ENCODE data around the gene CCL28.
"Not testable (repeated sequence)": the region's sequence is repeated elsewhere in the genome, so short reads cannot be mapped to it uniquely, and the experiment has no call there.

CCL28 gene

DNA sequence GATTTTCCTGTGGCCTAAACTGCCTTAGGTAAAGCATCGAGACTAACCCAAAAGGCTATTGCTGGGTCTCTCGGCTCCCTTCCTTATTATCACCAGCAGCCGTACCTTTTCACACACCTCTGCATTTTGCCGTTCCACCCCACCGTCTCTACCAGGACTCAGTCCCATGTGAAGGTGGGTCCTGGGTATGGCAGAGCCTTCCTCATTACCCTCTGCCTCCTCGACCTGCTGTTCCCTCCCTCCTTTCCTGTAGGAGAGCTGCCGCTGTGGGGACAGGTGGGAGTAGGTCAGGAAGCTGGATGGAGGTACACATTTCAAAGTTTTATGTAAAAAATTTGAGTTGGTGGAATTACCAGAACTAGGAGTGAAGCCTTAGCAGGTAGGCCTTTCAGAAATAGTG, 1.8 kb downstream of the CCL28 start:
- DNase-seq (ENCODE audit: low read depth in 2 of 3, low spot score in 1 of 3): no peak

DNA sequence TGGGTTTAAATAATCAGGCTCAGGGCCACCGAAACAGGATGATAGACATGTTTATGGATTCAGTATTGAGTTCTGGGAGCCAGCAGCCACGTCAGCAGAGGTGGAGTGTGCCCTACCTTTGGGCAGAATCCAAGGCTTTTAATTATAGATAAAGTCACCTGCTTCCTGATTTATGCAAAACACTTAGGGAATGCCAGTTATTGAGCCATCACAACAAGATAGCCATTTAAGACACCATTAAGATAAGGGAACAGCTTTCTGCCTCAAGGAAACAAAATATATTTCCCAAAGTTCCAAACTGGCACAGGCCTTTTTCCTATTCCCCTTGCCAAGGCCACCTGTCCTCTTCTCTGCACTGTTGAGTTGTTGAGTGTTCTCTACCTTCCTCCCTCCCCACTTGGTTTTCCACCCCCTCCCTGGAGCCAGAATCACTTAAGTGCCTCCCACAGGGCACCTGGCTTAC, 2.4 kb downstream of the CCL28 start:
- no peak for DNase-seq (ENCODE audit: low read depth in 2 of 3, low spot score in 1 of 3)

DNA sequence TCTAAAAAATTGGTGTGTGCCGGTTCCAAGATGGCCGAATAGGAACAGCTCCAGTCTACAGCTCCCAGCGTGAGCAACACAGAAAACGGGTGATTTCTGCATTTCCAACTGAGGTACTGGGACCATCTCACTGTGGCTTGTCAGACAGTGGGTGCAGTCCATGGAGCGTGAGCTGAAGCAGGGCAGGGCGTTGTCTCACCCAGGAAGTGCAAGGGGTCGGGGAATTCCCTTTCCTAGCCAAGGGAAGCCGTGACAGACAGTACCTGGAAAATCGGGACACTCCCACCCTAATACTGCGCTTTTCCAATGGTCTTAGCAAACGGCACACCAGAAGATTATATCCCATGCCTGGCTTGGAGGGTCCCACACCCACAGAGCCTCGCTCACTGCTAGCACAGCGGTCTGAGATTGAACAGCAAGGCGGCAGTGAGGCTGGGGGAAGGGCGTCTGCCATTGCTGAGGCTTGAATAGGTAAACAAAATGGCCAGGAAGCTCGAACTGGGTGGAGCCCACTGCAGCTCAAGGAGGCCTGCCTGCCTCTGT, 9.6 kb downstream of the CCL28 start:
- DNase-seq (ENCODE audit: low read depth in 2 of 3, low spot score in 1 of 3): not testable (repeated sequence)

DNA sequence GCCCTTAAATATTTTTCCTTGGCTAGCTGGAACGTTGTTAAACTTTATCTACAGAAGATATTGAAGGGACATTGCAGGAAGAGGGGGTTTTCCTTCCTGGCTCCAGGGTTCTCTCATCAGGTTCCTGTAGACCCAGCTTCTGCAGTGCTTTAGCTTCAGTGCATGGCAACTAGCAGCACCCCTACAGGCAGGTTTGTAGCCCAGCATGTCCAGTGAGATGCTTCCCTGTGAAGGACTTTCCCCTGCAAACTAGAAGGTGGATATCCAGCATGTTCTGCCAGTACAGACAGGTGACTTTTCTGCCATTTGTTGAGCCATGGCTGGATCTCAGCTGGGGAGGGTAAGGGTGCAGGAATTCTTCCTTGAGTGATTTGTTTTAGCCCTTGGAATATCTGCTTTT, 10.4 kb downstream of the CCL28 start:
- DNase-seq (ENCODE audit: low read depth in 2 of 3, low spot score in 1 of 3): no peak

DNA sequence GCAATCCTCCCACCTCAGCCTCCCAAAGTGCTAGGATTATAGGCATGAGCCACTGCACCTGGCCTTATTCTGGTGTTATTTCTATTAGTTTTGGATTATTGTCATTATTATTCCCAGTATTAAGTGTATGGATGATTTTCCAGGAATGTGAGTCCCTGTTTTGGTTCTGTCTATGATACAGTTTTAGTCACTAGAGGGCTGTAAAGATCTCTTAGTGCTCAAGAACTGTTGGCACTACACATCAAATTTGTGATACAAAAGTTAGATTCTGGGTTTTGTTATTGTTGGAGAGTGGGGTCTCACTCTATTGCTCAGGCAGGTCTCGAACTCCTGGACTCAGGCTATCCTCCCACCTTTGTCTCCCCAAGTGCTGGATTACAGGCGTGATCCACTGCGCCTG, 12.1 kb downstream of the CCL28 start:
- DNase-seq (ENCODE audit: low read depth in 2 of 3, low spot score in 1 of 3): no peak

DNA sequence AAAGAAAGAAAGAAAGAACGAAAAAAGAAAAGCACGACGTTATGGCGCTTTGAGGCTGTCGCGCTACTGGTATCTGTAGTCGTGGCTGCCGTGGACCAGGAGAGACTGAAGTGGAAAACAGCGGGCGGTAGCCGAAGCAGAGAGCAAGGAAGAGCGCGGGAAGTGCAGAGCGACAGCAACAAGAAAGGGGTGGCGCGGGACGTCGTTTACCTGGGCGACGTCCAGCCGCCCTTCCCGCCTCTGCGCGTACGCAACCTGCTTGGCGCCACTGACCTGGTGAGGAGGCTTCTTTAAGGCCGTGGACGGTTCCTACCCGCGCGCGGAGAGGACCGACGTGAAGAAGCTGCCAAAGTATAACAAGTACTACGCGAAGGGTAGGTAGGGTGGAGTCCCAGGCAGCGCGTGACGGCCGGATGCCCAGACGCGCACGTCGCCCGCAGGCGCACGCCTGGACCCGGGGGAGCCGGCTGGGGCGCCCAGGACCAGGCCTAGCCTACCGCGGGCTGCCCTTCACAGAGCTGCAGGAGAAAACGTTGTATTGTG, 15.4 kb downstream of the CCL28 start:
- peak; percentile 37 to 55 (median 41) for DNase-seq (ENCODE audit: low read depth in 2 of 3, low spot score in 1 of 3)

DNA sequence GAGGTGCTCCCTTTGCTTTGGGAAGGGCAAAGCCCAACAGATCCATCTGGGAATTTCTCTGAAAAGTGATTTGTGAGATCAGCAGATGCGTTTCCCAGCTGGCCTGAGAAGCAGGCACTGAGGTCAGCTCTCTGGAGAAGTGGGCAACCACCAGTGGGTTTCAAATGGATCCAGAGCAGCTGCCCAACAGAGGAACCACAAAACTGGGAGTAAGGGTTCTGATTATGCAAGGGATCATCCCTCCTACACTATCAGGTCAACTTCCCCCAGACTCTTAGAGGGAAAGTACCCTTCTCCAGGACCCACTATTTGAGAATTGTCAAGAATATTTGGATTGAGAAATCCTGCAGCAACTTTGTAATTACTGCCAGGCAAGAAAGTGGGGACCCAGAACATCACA, 21.7 kb downstream of the CCL28 start:
- no peak for DNase-seq (ENCODE audit: low read depth in 2 of 3, low spot score in 1 of 3)

DNA sequence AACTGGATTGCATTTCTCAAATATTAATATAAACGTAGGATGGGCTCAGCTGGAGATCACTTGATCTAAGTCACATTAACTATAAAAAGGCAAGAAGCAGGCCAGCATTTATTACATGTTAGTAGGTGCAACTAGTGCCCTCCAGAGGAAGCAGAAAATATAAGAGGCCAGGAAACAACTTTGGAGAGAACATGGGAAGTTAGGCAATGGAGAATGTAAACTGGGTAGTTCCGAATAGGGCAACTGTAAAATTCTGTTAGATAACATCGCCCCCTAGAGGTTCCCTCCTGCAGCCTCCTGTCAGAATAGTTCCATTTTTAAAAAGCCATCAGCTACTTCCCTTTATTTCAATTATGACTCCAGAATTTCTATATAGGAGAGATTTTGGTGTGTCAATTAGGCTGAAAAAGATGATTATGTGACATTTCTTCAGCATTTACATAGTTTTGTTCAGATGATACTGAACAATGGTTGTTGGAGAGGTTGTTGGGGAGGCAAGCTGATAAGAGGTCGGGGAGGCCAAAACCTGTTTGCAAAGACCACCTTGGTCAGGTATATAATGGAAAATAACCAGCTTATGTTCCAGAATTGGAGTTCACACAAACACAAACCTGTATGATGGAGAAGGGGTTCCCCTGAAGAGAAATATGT, 22.4 kb downstream of the CCL28 start:
- peak; percentile 12 to 67 (median 25) for DNase-seq (ENCODE audit: low read depth in 2 of 3, low spot score in 1 of 3)

DNA sequence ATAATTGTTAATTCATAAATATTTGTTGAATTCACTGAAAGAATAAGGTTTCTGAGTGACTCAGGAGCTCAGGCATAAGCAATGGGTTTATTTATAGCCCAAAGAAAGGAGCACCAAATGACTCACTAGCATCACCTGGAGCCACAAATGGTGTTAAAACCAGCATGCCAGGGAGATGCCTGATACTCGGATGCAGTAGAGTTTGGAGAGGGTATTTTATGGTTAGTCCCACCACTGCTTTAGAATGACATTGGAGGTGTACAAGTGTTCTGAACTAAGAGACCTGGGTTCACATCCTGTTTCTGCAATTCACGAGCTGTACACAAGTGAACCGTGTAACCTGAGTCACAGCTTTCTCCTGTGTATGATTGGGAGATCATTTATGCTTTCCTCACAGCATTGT, 25.2 kb downstream of the CCL28 start:
- DNase-seq (ENCODE audit: low read depth in 2 of 3, low spot score in 1 of 3): no peak

DNA sequence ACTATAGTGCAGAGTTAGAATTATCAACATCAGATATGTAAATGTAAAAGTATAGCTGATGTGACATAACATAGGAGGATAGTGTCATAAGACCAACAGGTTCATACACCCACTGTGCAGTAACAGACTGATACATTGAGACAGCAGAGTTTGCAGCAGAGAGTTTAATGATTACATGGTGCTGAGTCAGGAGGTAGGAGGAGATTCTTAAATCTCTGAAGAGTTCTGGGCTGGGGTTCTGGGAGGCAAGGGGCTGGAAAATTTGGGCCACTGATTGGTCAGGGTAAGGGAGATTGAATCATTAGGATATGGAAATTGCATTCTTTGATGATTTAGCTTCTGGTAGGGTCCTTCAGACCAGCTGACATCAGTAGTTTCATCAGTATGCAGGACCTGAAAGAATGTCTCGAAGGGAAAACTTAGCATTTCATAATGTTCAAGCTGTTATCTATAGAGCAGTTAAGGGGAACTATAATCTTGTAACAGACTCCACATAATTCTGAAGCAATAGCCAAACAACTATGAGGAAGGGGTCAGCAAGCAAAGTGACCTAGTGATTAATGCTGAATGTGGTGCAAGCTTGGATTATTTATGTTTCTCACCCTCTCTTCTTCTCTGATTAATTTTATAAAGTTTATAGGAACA, 35.6 kb downstream of the CCL28 start:
- DNase-seq (ENCODE audit: low read depth in 2 of 3, low spot score in 1 of 3): no peak

DNA sequence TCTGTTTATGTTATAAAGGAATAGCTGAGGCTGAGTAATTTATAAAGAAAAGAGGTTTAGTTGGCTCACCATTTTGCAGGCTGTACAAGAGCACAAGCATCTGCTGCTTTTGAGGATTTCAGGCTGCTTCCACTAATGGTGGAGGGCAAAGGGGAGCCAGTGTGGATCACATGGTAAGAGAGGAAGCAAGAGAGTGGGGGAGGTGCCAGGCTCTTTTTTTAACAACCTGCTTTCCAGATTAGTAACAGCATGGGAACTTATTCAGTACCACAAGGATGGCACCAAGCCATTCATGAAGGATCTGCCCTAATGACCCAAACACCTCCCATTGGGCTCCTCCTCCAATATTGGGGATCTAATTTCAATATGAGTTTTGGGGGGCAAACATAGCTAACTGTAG, 40.4 kb downstream of the CCL28 start:
- DNase-seq (ENCODE audit: low read depth in 2 of 3, low spot score in 1 of 3): no peak

DNA sequence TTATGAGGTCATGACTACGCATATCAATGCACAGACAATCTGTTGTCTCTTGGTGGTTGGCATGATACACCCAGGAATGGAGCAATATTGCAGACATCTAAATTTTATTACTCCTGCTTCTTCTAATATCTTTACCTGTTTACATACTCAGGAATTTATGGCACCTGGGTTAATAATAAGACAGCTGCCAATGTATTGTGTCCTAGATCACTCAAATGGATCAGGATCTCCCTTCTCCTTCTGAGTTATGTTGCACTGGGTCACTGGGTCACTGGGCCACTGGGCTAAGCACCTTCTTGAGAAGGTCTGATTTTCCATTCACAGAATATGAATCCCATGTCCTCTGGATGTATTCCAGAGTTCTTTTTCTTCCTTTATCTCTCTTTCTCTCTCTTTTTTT, 41.8 kb downstream of the CCL28 start:
- DNase-seq (ENCODE audit: low read depth in 2 of 3, low spot score in 1 of 3): no peak

DNA sequence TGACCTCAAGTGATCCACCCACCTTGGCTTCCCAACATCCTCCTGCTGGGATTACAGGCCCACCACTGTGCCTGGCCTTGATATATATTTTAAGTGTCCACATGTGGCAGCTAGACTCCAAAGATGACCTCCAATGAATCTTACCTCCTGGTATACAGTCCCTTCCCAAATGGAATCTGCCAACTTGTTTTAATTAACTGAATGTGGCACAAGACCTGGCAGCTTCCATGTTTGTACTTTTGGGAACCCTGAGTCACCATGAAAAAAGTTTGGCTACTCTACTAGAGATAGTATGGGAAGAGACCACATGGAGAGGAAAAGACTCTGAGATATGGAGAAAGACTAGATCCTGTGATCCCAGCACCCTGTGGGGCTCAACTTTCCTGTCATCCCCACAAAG, 42.5 kb downstream of the CCL28 start:
- no peak for DNase-seq (ENCODE audit: low read depth in 2 of 3, low spot score in 1 of 3)

DNA sequence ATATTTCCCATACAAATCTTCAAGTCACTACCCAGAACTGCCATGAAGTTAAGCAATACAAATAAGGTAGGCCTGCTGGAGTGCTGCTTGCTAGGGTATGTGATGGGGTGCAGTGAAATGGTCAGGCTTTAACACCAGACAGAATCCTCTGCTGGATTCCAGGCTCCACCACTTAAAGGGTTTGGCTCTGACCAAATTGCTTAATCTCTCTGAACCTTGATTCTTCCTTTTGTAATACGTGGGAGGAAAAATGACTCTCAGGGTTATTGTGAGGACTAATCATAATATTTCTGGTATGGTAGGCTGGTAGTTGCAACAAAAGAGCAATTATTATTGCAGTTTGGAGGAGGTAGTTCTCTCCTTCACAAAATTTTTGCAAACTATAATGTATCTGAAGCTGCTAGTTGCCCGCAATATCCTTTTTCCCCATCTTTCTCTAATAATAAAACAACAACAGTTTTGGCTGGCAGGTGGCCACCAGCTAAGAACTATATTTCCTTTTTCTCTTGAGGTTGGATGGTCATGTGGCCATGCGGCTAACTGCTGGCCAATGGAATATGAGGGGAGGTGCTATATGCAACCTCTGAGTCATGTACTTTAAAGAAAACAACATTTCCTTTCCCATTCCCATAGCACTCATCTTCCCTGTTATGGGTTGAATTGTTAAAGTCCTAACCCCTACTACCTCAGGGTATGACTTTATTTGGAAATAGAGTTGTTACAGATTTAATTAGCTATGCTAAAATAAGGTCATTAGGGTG, 44.1 kb downstream of the CCL28 start:
- no peak for DNase-seq (ENCODE audit: low read depth in 2 of 3, low spot score in 1 of 3)

DNA sequence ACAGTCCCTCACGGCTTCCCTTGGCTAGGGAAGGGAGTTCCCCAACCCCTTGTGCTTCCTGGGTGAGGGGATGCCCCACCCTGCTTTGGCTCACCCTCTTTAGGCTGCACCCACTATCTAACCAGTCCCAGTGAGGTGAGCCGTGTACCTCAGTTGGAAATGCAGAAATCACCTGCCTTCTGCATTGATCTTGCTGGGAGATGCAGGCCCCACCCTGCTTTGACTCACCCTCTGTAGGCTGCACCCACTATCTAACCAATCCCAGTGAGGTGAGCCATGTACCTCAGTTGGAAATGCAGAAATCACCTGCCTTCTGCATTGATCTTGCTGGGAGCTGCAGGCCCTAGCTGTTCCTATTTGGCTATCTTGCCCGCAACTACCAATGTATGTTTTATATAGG, 44.7 kb downstream of the CCL28 start:
- no peak for DNase-seq (ENCODE audit: low read depth in 2 of 3, low spot score in 1 of 3)

DNA sequence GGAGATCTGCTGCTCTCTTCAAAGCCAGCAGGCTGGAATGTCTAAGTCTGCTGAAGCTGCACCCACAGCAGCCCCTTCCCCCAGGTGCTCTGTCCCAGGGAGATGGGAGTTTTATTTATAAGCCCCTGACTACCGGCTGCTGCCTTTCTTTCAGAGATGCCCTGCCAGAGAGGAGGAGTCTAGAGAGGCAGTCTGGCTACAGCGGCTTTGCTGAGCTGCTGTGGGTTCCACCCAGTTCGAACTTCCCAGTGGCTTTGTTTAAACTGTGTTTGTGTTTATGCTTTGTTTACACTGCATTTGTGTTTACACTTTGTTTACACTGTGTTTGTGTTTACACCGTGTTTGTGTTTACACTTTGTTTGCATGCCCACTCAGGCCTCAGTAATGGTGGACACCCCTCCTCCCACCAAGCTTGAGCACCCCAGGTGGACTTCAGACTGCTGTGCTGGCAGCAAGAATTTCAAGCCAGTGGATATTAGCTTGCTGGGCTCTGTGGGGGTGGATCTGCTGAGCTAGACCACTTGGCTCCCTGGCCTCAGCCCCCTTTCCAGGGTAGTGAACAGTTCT, 45.4 kb downstream of the CCL28 start:
- DNase-seq (ENCODE audit: low read depth in 2 of 3, low spot score in 1 of 3): not testable (repeated sequence)

DNA sequence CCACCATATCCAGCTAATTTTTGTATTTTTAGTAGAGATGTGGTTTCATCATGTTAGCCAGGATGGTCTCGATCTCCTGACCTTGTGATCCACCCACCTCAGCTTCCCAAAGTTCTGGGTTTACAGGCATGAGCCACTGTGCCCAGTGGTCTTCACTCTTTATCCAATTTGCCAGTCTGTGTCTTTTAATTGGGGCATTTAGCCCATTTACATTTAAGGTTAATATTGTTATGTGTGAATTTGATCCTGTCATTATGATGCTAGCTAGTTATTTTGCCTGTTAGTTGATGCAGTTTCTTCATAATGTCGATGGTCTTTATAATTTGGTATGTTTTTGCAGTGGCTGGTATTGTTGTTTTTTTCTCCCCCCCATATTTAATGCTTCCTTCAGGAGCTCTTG, 47.0 kb downstream of the CCL28 start:
- DNase-seq (ENCODE audit: low read depth in 2 of 3, low spot score in 1 of 3): not testable (repeated sequence)

DNA sequence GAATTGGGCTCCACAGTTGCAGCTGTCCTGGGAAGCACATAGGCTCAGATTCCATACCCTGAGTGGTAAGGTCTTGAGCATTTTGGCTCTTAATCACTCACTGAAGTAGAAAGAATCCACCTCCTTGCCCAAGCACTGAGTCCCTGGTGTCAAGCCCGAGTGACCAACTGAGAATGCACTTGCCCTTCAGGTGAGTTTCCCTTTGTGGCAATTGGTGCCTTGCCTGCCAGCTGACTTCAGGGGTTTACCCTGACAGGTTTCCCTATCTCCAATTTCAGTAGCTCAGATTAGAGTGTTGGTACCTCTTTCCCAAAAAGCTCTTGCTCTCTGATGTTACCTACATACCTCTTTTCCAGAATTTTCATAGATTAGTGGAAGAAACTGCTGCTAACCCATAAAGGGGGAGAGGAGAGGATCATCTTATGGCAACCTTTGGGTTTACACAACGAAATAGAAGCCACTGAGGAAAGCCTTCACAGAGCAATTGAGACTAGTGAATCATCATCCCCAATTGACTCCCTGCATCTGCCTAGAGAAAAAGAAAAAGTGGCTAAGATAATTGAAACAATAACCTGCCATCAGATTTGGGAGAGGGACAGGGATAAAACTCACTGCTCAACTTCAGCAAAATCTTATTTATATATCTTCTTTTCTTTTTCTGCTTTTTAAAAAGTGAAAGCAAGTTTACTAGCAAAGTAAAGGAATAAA, 48.6 kb downstream of the CCL28 start:
- no peak for DNase-seq (ENCODE audit: low read depth in 2 of 3, low spot score in 1 of 3)

DNA sequence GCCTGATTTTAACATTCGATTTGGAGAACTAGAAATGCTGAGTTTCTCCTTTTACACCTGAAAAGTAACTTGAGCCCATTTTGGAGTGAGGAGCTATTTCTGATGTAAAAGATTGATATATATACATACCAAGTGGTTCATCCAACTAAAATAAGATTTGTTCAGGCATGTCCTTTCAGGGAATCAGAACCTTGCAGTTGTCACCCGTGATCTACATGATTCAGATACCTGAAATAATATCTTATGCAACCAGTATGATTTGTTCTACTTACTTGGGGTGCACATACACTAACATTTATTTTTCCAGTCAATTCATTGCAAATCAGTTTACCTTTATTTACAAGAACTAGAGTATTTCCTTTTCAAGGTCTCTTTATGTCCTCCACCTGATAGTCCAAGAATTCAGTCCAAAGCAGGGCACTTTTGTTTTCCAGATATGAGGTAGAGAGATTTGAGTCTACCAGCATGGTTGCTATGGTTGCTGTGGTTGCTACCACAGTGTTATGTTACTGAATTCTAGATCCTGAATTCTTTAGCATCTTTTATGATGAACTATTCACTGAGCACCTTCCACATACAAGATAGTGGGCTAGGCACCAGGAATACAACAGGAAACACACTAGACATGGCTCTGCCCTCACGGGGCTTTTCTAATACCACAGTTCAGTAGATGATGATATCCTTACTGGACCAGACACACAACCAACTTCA, 49.3 kb downstream of the CCL28 start:
- DNase-seq (ENCODE audit: low read depth in 2 of 3, low spot score in 1 of 3): no peak

DNA sequence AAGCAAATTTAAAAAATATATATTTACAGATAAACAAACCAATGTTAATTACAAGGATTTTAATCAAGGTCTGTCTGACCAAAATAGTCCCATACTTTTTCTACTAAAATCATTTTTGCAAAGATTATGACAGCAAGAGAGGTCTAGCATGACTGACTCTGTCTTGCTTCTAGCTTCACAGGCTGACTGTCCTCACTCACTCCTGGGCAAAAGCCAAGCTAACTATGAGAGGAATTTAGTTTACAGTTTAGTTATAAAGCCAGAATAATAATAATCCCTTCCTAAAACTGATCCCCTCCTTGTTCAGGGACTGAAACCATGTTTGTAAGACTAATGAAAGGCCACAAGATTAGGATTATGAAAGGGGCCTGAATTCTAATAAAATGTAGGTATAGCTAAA, 53.5 kb downstream of the CCL28 start:
- no peak for DNase-seq (ENCODE audit: low read depth in 2 of 3, low spot score in 1 of 3)
